Motor neuron (in vitro differentiated cells): ENCODE data around the gene RBBP5. TPM values are rescaled to one million over a fixed set of nuclear protein-coding genes. Genes with fewer than 3 reads are reported as not detected.

Source experiments
- ATAC-seq, 8 experiments: fragments of 200-7000 bp; cut with Tn5 transposase; replicated peaks in 6 of 8; 2 replicates each; pipeline ENCODE4 v1.8.0; 2021; ENCODE audit warnings: mild to moderate bottlenecking in 8 of 8, moderate library complexity in 8 of 8
- H3K27ac ChIP-seq, 2 donors: fragments of 250-450 bp; sonication (Bioruptor Pico); 2 replicates each; pipeline ENCODE4 v1.9.0; 2021; ENCODE audit warnings: antibody characterized with exemption in 2 of 2, mild to moderate bottlenecking in 2 of 2, moderate library complexity in 1 of 2
- H3K4me1 ChIP-seq, 2 donors: fragments of 250-450 bp; sonication (Bioruptor Pico); replicated peaks in 1 of 2; 2 replicates each; pipeline ENCODE4 v1.6.1; 2021; ENCODE audit warnings: antibody characterized with exemption in 2 of 2, mild to moderate bottlenecking in 2 of 2, moderate library complexity in 1 of 2
- H3K4me3 ChIP-seq, 5 donors: fragments of 250-450 bp; sonication (Bioruptor Pico); 2 replicates each; pipeline ENCODE4 v1.9.0; 2021; ENCODE audit warnings: antibody characterized with exemption in 5 of 5, mild to moderate bottlenecking in 5 of 5, moderate library complexity in 4 of 5
- WGBS, 10 experiments: fragments of 450-650 bp; shearing (Covaris generic); methylation state at CpG; one replicate each; pipeline ENCODE4 v1.0.0; 2022; 5-methylcytosine and 5-hydroxymethylcytosine counted together
- in situ Hi-C, 9 experiments: fragments of 400-800 bp; cut with MboI; loops; one replicate each; pipeline ENCODE4 v1.15.0; 2021; ENCODE audit warnings: low sequenced_read_pairs in 9 of 9, low pct_unique_long_range_greater_than_20kb in 2 of 9; ENCODE audit not compliant: unreplicated experiment in 9 of 9
- total RNA-seq, 8 experiments: library from RNA; unstranded; fragments of 300-600 nt; gene quantifications; 2 replicates each; pipeline versions ENCODE4 v1.2.3 to v1.2.4, GENCODE V29; 2022

The RBBP5 gene
- total RNA-seq, 8 experiments from 2014 or later = 11.7 to 25.2 (median 17.0) TPM

DNA sequence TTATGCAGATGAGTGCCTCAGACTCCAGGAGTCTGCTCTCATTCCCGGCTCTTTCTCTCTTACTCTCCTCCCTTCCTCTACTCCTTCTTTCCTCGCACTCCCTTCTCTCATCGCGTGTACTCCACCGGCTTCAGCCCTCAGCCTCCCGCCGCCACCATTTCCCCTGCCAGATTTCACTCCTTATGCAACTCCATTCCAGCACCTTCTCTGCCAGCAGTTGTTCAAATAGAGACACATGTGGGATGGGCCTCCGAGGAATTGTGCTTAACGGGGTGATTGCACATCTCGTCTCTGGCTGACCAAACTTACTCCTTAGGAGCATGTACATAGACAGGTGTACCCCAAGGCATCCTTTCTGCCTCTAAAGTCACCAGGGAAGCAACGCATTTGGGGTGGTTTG lies 76.6 kb downstream of the RBBP5 start:
- ATAC-seq = no peak
- in situ Hi-C loops = no loop called here
- Histone ChIP-seq H3K4me3 (no peak overlapping the region), H3K27ac (no peak overlapping the region), H3K4me1 (peaks cover 49 to 66% of the 10 kb centered on the region in 2 donors)
- 5 to 67% (median 31%) methylated on average over 1 to 11 of the region's 11 CpGs for WGBS, 10 experiments

DNA sequence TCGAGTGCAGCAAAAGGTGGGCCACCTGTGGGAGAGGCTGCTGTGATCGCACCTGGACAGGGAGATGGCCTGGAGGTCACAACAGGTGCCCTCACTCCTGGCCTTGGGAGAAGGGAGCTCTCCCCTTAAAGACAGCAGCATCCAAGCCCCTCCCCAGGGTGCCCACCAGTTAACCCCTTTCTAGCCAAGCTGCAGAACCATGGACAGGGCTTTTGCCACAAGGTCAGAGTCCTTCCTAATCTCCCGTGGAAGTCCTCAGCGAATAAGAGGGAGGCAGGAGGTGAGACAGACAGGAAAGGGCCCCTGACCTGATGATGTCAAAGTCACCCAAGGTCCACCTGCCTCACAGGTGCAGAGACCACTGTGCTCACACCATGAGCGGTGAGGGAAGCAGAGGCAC lies 77.0 kb downstream of the RBBP5 start:
- H3K4me1 ChIP-seq = peaks cover 49 to 66% of the 10 kb centered on the region in 2 donors
- H3K4me3 ChIP-seq = no peak overlapping the region
- H3K27ac ChIP-seq = no peak overlapping the region
- ATAC-seq = no peak
- in situ Hi-C loops = no loop called here
- 20 to 80% (median 34%) methylated on average over 1 to 5 of the region's 5 CpGs; no CpG with 5 or more reads in 4 of the 10 experiments for WGBS, 10 experiments

DNA sequence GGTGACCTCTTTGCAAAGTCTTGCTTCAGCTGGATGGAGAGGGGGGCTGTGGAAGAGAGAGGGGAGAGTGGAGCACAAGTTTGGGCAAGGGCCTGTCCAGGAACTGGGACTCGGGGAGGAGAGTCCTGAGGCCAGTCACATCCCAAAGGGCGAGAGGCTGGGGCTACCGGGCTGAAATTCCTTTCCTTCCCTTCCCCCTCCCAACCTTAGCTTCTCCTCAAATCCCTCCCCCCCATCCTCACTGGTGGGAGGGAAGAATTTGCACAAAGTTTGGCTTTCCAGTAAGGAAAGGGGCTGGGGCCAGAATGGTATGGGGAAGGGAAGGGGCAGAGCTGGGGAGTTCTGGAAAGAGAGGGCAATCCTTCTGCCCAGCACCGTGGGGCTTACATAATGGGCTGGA lies 77.9 kb downstream of the RBBP5 start:
- in situ Hi-C loops = no loop called here
- WGBS, 10 experiments = 20% methylated on average over 1 of the region's 4 CpGs; no CpG with 5 or more reads in 9 of the 10 experiments
- Histone ChIP-seq H3K27ac (no peak overlapping the region), H3K4me1 (peaks cover 48 to 59% of the 10 kb centered on the region in 2 donors), H3K4me3 (peak overlapping the region; percentile 28 to 40 (median 30))
- ATAC-seq = no peak

DNA sequence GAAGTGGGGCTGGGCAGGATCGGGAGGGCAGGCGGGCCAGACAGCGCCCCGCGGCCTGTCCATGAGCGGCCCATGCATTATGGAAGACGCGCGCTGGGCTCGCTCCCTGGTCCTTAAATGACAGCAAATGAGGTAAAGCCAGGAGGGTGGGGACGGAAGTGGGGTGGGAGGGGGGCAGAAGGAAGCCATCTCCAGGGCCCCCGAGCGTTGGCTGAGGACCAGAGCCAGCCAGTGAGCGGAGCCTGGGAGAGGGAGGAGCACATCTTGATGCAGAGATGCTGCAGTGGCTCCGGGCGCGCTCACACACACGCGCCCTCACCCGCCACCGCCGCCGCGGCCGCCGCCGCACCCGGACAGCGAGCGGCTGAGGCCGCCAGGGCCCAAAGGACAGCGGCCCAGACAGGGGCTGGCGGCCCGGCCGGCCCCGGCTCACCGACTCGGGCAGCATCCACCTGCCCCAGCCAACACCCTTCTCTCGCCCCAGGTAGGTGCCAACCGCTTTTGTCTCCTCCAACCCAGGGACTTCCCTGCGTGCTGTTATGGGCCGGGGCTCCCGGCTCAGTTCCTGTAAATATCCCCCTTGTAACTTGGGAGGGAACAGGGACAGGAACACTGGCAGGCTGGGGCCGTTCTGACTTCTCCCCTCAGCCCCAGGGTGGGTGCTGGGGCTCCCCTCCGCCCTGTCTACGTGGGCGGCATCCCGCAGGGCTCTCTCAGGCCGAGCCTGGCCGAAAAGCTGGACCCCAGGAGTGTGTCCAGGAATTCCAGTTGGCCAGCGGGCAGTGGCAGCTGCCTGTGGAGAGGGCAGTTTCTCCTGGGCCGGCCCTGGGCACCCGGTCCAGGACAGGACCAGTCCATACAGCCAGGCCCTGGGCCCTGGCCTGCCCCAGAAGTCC lies 78.6 kb downstream of the RBBP5 start, which contains the start of gene CNTN2:
CNTN2 (plus strand) TSS at position 302 of the 896 bp plus-strand sequence. CDS start 9,974 bp downstream, outside the sequence.
- Histone ChIP-seq H3K4me1 (peaks cover 41 to 56% of the 10 kb centered on the region in 2 donors), H3K4me3 (peak within 1 kb of the TSS; percentile 28 to 40 (median 30)), H3K27ac (peak within 1 kb of the TSS; percentile 17 to 54)
- in situ Hi-C loops = no loop called here
- WGBS, 10 experiments = 25 to 50% (median 31%) methylated on average over 3 to 22 of the region's 53 CpGs; no CpG with 5 or more reads in 5 of the 10 experiments
- ATAC-seq = peak; percentile 83 to 95 (median 92)

DNA sequence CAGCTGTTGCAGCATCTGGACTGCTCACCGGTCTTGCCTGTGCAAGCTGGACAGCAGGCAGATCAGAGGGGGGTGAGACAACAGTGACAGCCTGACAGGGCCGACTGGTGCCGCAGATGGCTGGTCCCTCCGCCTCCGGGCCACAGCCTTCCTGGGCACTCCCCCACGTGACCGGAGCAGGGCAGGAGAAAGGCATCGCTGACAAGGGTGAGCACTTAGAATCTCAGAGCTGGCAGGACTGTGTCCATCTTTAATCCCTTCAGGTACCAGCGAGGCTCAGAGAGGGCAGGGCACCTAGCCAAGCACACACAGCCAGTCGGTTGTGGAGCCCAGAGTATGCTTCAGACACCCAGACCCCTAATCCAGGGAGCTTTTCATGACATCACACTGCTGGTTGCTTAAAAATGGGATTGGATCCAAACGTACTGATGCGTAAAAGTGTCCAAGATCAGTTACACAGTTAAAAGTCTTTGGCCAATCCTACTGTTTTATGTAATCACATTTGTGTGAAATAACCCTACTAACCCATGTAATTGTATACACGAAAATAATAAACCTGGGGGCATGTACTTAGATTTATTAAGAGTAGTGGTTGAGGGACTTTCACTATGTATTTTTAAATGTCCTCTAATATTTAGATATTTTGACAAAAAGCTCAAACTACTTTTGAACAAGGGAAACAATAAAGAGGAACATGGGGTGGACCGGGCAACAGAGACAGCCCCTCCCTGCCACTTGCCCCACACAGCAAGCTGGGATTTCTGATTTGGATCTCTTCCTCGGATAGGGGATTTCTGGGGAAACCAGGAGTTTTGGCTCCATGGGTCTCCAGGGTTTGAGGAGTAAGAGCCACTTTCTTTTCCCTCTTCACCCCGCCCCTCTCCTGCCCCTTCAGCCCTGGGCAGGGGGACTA lies 79.5 kb downstream of the RBBP5 start:
- Histone ChIP-seq H3K4me1 (peaks cover 32 to 47% of the 10 kb centered on the region in 2 donors), H3K4me3 (peak overlapping the region in 4 of 5 donors; percentile 28 to 40 (median 32)), H3K27ac (peak overlapping the region in 1 of 2 donors; percentile 54)
- WGBS, 10 experiments = 33 to 71% (median 65%) methylated on average over 2 to 15 of the region's 16 CpGs; no CpG with 5 or more reads in 2 of the 10 experiments
- in situ Hi-C loops = no loop called here
- no peak for ATAC-seq

DNA sequence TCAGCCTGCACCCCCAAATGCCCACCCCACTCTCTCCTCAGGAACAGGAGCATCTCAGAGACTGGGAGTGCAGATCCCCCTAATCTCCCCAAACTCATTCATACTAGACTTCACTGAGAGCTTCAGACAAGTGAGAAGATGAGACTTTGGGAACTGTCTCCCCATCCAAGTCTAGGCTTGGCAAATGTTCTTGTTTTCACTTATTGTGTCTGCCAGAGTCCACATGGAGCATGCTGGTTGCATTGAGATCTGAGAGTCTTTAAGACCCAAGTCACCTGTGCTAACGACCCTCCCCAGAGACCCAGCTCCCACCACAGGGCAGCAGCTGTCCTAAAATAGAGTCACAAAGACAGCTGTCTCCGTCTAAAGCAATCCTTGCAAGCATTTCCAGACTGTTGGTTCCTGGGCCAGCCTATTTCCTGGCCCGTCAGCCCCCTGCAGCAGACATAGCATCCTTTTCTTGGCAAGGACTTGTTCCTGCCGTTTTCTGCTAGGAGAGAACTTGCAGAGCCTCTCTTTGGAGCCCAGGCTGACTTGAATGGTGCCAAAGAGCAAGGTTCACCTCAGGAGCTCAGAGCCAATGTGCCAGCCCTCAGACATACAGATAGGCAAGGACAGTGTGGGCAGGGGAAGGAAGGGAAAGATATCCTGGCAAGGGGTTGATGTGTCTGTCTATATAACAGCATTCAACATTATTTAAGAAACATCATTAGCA lies 80.6 kb downstream of the RBBP5 start:
- Histone ChIP-seq H3K4me1 (peaks cover 21 to 37% of the 10 kb centered on the region in 2 donors), H3K4me3 (no peak overlapping the region), H3K27ac (no peak overlapping the region)
- no peak for ATAC-seq
- 13 to 80% (median 57%) methylated on average over 1 to 4 of the region's 4 CpGs; no CpG with 5 or more reads in 1 of the 10 experiments for WGBS, 10 experiments
- in situ Hi-C loops = no loop called here

DNA sequence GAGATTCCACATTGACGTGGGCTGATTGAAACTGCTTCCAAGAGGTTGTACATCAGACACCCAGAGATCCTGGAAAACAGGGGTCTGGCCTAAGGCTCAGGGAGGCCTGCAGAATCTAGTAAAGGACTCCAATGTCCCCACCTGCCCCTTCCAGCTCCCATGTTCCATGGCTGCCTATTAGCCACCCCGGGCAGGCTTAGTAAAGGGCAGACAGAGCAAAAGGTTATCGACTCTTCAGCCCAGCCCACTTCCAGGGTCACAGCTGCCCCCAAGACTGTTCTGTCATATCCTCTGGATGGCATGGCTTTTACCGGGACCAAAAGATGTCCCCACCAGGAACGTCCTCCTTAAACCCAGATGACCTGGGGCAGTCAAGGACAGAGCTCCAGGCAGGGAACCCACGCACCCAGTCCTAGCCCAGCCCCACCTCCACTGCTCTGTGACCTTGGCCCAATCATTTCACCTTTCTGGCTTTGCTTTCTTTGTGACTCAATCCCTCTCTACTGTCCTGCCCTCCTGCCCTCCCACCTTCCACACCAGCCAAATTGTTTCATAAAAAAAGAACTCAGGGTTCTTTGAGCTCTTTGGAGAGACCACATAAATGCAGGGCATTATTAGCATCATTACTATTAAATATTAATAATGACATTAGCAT lies 83.5 kb downstream of the RBBP5 start:
- 17 to 86% (median 66%) methylated on average over 1 to 6 of the region's 6 CpGs; no CpG with 5 or more reads in 4 of the 10 experiments for WGBS, 10 experiments
- in situ Hi-C loops = no loop called here
- Histone ChIP-seq H3K4me3 (no peak overlapping the region), H3K27ac (no peak overlapping the region), H3K4me1 (peaks cover 3 to 16% of the 10 kb centered on the region in 2 donors)
- no peak for ATAC-seq

DNA sequence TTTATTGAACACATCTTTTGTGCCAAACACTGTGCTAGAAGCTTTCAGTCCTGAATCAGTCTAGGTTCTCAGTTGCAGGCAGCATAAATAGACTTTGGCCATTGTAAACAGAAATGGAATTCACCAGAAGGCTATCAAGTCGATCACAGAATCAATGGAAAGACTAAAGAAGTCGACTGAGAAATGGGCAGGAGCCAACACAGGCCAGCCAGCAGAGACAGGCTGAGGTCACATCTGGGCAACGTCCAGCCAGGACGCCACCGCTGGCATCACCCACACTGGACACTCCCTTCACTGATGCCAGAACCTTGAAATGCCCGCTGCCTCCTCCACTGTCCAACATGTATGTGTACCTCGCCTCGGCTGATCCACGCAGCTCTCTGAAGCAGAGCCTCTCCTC lies 84.2 kb downstream of the RBBP5 start:
- 42 to 100% (median 80%) methylated on average over 1 to 9 of the region's 9 CpGs; no CpG with 5 or more reads in 1 of the 10 experiments for WGBS, 10 experiments
- ATAC-seq = no peak
- H3K4me3 ChIP-seq = no peak overlapping the region
- in situ Hi-C loops = no loop called here
- H3K27ac ChIP-seq = no peak overlapping the region
- peaks cover 0 to 13% of the 10 kb centered on the region in 2 donors for H3K4me1 ChIP-seq

Other genes with a start within 250 kb of the RBBP5 start
- 10 to 100 TPM in 4 of 8 experiments, 1 to 10 TPM in 4; 1.1 to 61.9 (median 14.8) TPM for gene CNTN2, start 78.8 kb downstream of the RBBP5 start, total RNA-seq
- gene TMEM81, start 37.5 kb downstream of the RBBP5 start, total RNA-seq = 10 to 100 TPM in 1 of 8 experiments, 1 to 10 TPM in 7; 2.2 to 10.0 (median 4.9) TPM
- gene DSTYK, start 89.7 kb upstream of the RBBP5 start, total RNA-seq = 10 to 100 TPM in 7 of 8 experiments, 1 to 10 TPM in 1; 9.6 to 18.3 (median 12.0) TPM
- 10 to 100 TPM in 5 of 8 experiments, 1 to 10 TPM in 3; 2.8 to 27.0 (median 15.3) TPM for gene TMCC2, start 106.0 kb upstream of the RBBP5 start, total RNA-seq
- gene NUAK2, start 199.8 kb upstream of the RBBP5 start, total RNA-seq = 10 to 100 TPM in 1 of 8 experiments, 1 to 10 TPM in 4, under 1 TPM in 3; 0.09 to 17.9 (median 7.0) TPM
- gene KLHDC8A, start 234.9 kb upstream of the RBBP5 start, total RNA-seq = 100 to 1,000 TPM in 1 of 8 experiments, 10 to 100 TPM in 4, under 1 TPM in 1, not detected in 2; 0.31 to 100 (median 33.0) TPM